Choroid plexus epithelial cell (primary cell): Measurements from ENCODE around the gene STK40.

Experiments
- DNase-seq: peaks from one replicate; pipeline ENCODE4 v3.0.0-alpha.2; 2010; ENCODE audit warnings: low read depth
- H3K4me3 ChIP-seq: 2 replicates; pipeline ENCODE4 v1.5.1; 2011; ENCODE audit warnings: low read depth, mild to moderate bottlenecking, control low read depth, low read length, moderate library complexity
- CTCF ChIP-seq: conservative IDR thresholded peaks from 2 replicates; pipeline ENCODE4 v1.5.1; 2011; ENCODE audit warnings: low read depth, mild to moderate bottlenecking, control low read depth, inconsistent platforms, low read length, moderate library complexity

The STK40 gene

GRCh38 chr1:36383240-36383639 lies 2.5 kb downstream of the STK40 start:
- H3K4me3 ChIP-seq: no peak overlapping the region
- TF ChIP-seq CTCF: no peak
- no peak for DNase-seq

GRCh38 chr1:36382669-36383068 lies 3.1 kb downstream of the STK40 start:
- no peak overlapping the region for H3K4me3 ChIP-seq
- DNase-seq: no peak
- no peak for TF ChIP-seq CTCF

- no peak for DNase-seq
- H3K4me3 ChIP-seq: no peak overlapping the region
- no peak for TF ChIP-seq CTCF
These were observed 3.5 kb downstream of the STK40 start for GRCh38 chr1:36382231-36382630.

- no peak for DNase-seq
- no peak overlapping the region for H3K4me3 ChIP-seq
- TF ChIP-seq CTCF: no peak
These were observed 4.3 kb downstream of the STK40 start for GRCh38 chr1:36381405-36381804.

- H3K4me3 ChIP-seq: no peak overlapping the region
- DNase-seq: no peak
- TF ChIP-seq CTCF: no peak
These were observed 4.9 kb downstream of the STK40 start for GRCh38 chr1:36380782-36381181.

- DNase-seq: no peak
- no peak for TF ChIP-seq CTCF
- no peak overlapping the region for H3K4me3 ChIP-seq
These were observed 5.5 kb downstream of the STK40 start for GRCh38 chr1:36380143-36380619.

GRCh38 chr1:36377791-36378492 lies 7.8 kb downstream of the STK40 start:
- no peak for DNase-seq
- TF ChIP-seq CTCF: no peak
- H3K4me3 ChIP-seq: no peak overlapping the region
